Glomerular visceral epithelial cell (primary cell): ENCODE measurements around the gene ZNF470.

Source experiments
- DNase-seq: peaks from one replicate; pipeline ENCODE4 v3.0.0-alpha.2; 2016; ENCODE audit errors: extremely low spot score

The ZNF470 gene

GRCh38 chr19:56567274-56568120 is at the start of gene ZNF470:
ZNF470 (plus strand) TSS chr19:56567468; CDS start chr19:56570312, 2,844 bp downstream.
- peak; percentile 80 for DNase-seq

- DNase-seq = no peak
Measured at GRCh38 chr19:56525214-56525860, 41.9 kb upstream of the ZNF470 start.

- DNase-seq = no peak
Measured at GRCh38 chr19:56537442-56537841, 29.8 kb upstream of the ZNF470 start.

GRCh38 chr19:56538254-56538760 is 29.0 kb upstream of the ZNF470 start:
- DNase-seq = peak; percentile 67

GRCh38 chr19:56538761-56539263 is 28.5 kb upstream of the ZNF470 start, which contains the start of gene ZFP28:
ZFP28 (plus strand) TSS chr19:56538948; CDS start chr19:56539019, 71 bp downstream.
- no peak for DNase-seq

GRCh38 chr19:56543776-56544175 is 23.5 kb upstream of the ZNF470 start:
- DNase-seq = no peak

GRCh38 chr19:56547535-56547934 is 19.7 kb upstream of the ZNF470 start:
- DNase-seq = no peak

- DNase-seq = no peak
Measured at GRCh38 chr19:56554272-56554869, 12.9 kb upstream of the ZNF470 start.

GRCh38 chr19:56562766-56563165 is 4.5 kb upstream of the ZNF470 start:
- no peak for DNase-seq

GRCh38 chr19:56566904-56567273 is 379 bp upstream of the ZNF470 start:
- DNase-seq = peak; percentile 12

GRCh38 chr19:56572589-56572988 is 5.3 kb downstream of the ZNF470 start:
- no peak for DNase-seq

GRCh38 chr19:56573914-56574313 is 6.6 kb downstream of the ZNF470 start:
- DNase-seq = no peak

GRCh38 chr19:56577719-56578602 is 10.7 kb downstream of the ZNF470 start:
- no peak for DNase-seq

GRCh38 chr19:56594446-56594782 is 27.1 kb downstream of the ZNF470 start:
- DNase-seq = no peak

- DNase-seq = peak; percentile 88
Measured at GRCh38 chr19:56594783-56595547, 27.7 kb downstream of the ZNF470 start, which contains the start of gene ZNF71. ZNF71 (plus strand) TSS chr19:56595302; CDS start chr19:56601559, 6,257 bp downstream.

GRCh38 chr19:56595548-56595899 is 28.3 kb downstream of the ZNF470 start:
- DNase-seq = no peak

- DNase-seq = no peak
Measured at GRCh38 chr19:56596676-56597075, 29.4 kb downstream of the ZNF470 start.

- no peak for DNase-seq
Measured at GRCh38 chr19:56597696-56598095, 30.4 kb downstream of the ZNF470 start.

GRCh38 chr19:56601375-56601774 is 34.1 kb downstream of the ZNF470 start:
- no peak for DNase-seq

GRCh38 chr19:56603829-56604228 is 36.6 kb downstream of the ZNF470 start:
- no peak for DNase-seq
